ENCODE results near the gene ENAH.

The ENAH gene

GRCh38 chr1:225595974-225596551 lies 56.9 kb downstream of the ENAH start:
- DNase-seq: no peak
- no peak for TF ChIP-seq POLR2A (IDR thresholded peaks at IDR 0.05; ENCODE audit: low read length)
- no peak for TF ChIP-seq GATA1 (IDR thresholded peaks at IDR 0.05; ENCODE audit: low read depth, low read length)

GRCh38 chr1:225595452-225595851 lies 57.5 kb downstream of the ENAH start:
- TF ChIP-seq GATA1 (IDR thresholded peaks at IDR 0.05; ENCODE audit: low read depth, low read length) (no peak), POLR2A (IDR thresholded peaks at IDR 0.05; ENCODE audit: low read length) (no peak)
- no peak for DNase-seq

DNA sequence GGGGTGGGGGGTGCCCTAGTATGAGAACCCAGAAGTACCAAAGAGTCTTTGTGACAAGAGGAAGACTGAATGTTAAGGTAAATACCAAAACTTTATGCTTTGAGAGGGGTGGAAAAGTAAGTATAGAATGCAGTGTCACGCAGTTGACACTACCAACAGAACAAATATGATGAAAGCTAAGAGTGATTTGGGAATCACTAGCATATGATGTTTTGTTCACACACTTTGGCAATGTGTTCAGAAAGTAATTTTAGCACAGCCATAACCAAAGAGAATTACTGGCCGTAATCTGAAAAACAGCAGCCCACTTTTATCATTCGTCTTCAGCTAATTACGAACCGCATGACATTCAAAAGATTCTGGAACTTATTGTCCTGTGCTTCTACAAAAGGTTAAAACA lies 59.5 kb downstream of the ENAH start:
- DNase-seq: no peak

DNA sequence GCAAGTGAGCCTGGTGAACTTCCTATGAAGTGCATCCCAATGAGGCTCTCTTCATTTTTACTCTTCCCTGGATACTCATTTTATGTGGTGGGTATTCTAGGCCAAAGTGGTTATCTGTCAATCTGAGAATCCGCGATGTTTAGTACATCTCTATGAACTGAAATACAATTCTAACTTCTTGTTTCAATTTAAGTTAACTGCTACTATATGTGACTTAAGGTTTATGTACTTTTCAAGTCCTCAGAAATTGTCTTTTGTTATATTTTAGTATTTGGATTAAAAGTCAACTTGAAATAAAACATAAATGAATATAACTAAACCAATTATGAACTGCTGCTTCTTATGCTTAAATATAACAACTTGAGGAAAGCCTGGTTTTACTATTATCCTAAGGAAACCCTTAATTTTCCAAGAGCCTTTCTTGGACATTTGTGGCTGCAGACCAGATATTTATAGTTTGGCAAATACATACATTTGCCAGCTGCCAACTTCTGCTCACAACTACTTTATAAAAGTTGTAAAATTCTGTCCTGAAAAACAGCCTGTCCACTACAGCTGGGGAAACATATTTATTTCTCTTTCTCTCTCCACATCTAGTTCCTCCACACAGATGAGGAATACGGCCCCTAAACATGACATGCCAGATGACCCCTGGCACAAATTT lies 60.4 kb downstream of the ENAH start:
- no peak for TF ChIP-seq POLR2A (IDR thresholded peaks at IDR 0.05; ENCODE audit: low read length)
- TF ChIP-seq GATA1 (IDR thresholded peaks at IDR 0.05; ENCODE audit: low read depth, low read length): no peak
- DNase-seq: no peak

More for the DNA sequence above, 59.5 kb downstream of the ENAH start:
- TF ChIP-seq POLR2A (IDR thresholded peaks at IDR 0.05; ENCODE audit: low read length) (no peak), GATA1 (IDR thresholded peaks at IDR 0.05; ENCODE audit: low read depth, low read length) (no peak)

GRCh38 chr1:225587310-225587709 lies 65.6 kb downstream of the ENAH start:
- no peak for TF ChIP-seq GATA1 (IDR thresholded peaks at IDR 0.05; ENCODE audit: low read depth, low read length)
- TF ChIP-seq POLR2A (IDR thresholded peaks at IDR 0.05; ENCODE audit: low read length): no peak
- DNase-seq: no peak

GRCh38 chr1:225581186-225581585 lies 71.7 kb downstream of the ENAH start:
- TF ChIP-seq GATA1 (IDR thresholded peaks at IDR 0.05; ENCODE audit: low read depth, low read length): no peak
- no peak for TF ChIP-seq POLR2A (IDR thresholded peaks at IDR 0.05; ENCODE audit: low read length)

GRCh38 chr1:225580238-225581099 lies 72.5 kb downstream of the ENAH start:
- TF ChIP-seq POLR2A (IDR thresholded peaks at IDR 0.05; ENCODE audit: low read length) (no peak), GATA1 (IDR thresholded peaks at IDR 0.05; ENCODE audit: low read depth, low read length) (no peak)
- no peak for DNase-seq

More at GRCh38 chr1:225581186-225581585, 71.7 kb downstream of the ENAH start:
- no peak for DNase-seq

GRCh38 chr1:225578251-225578977 lies 74.5 kb downstream of the ENAH start:
- DNase-seq: no peak
- no peak for TF ChIP-seq POLR2A (IDR thresholded peaks at IDR 0.05; ENCODE audit: low read length)
- no peak for TF ChIP-seq GATA1 (IDR thresholded peaks at IDR 0.05; ENCODE audit: low read depth, low read length)

DNA sequence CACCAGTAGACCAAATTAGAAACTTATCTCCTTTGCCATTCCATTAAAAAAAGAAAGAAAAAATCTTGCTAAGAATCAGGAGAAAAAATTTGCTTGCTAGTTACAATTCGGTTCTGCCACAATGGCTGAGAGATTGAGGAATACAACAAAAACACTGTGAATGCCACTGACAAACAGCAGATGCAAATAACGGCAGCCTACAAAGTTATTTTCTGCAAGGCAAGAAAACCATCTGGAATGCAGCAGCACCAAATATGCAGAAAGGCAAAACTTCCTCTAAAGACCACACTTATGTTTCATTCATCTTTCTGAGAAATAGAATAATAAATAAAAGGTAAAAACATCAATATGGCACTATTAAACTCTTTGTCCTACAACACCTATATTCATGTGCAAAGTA lies 75.7 kb downstream of the ENAH start:
- no peak for DNase-seq
- TF ChIP-seq POLR2A (IDR thresholded peaks at IDR 0.05; ENCODE audit: low read length) (no peak), GATA1 (IDR thresholded peaks at IDR 0.05; ENCODE audit: low read depth, low read length) (no peak)

GRCh38 chr1:225573216-225573615 lies 79.7 kb downstream of the ENAH start:
- TF ChIP-seq POLR2A (IDR thresholded peaks at IDR 0.05; ENCODE audit: low read length): no peak
- TF ChIP-seq GATA1 (IDR thresholded peaks at IDR 0.05; ENCODE audit: low read depth, low read length): no peak

DNA sequence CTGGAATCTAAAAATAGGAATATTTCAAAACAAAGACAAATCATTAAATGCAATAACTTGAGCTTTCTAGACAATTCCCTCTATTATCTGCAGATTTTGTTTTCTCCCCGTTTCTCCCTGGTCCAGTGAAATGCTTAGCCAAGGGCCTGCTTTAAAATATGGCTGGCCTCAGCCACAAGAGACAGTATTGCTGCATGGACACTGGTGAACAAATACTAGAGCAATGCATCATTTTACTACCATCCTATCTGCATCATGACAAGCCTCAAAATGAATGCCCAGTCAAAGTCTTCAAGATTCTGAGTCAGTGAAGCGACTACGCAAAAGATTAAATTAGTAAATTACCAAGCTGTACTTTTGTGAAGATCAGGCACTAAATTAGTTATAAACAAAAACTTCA lies 80.5 kb downstream of the ENAH start:
- TF ChIP-seq GATA1 (IDR thresholded peaks at IDR 0.05; ENCODE audit: low read depth, low read length): no peak
- no peak for TF ChIP-seq POLR2A (IDR thresholded peaks at IDR 0.05; ENCODE audit: low read length)
- no peak for DNase-seq

More at GRCh38 chr1:225573216-225573615, 79.7 kb downstream of the ENAH start:
- no peak for DNase-seq

DNA sequence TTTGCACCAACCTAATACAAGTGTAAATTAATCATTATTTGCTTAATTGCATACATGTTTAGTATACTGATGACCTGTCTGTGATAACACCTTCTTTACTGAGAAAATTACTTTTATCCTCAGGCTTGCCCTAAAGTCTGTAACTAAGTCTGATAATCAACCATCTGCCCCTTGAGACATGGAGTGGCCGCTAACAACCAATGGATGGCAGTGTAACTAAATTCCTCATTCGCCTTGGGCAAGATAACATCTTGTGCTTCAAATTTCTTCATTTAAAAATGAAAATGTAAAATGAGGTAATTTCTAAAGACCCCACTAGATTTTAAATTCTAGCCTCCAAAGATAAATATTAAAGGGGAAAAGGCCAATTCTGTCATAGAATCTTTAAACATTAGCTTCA lies 85.1 kb downstream of the ENAH start:
- peak; percentile 15 to 19 for DNase-seq
- TF ChIP-seq POLR2A (IDR thresholded peaks at IDR 0.05; ENCODE audit: low read length) (no peak), GATA1 (IDR thresholded peaks at IDR 0.05; ENCODE audit: low read depth, low read length) (no peak)

DNA sequence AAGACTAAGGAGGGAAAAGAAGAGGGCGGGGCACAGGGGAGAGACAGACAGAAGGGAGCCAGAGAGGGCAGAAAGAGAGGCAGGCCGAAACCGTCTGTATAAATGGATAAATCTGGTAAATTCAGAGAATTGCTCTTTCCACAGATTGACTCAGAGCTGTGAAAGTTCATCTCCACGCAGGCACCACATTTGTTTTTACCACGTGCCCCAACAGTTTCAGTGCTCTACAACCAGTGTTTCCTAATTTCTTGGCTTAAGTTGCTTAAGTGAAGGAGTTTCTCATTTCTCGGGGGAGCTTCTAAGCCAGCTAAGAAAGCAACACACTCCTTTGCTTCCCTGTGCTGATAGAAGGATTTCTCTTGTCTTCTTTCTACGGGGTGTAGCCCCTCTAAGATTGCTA lies 87.1 kb downstream of the ENAH start:
- TF ChIP-seq GATA1 (IDR thresholded peaks at IDR 0.05; ENCODE audit: low read depth, low read length) (no peak), POLR2A (IDR thresholded peaks at IDR 0.05; ENCODE audit: low read length) (no peak)
- DNase-seq: no peak

DNA sequence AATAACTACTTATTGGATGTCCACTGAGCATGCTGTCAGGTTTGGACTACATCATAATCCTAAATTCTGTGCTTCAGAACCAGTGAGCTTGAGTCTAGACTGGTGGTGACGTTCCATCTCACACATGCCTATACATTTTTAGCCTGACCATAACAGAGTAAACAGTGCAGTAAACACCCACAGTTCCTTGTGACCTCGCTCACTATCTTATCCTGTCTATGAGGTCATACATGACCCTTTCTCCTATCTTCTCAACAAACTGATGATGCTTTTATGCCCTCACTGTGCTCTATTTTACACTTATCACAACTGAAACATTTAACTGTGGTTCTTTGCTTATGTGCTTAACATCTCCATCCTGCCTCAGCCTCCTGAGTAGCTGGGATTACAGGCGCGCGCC lies 91.2 kb downstream of the ENAH start:
- no peak for DNase-seq

More for the DNA sequence above, 91.2 kb downstream of the ENAH start:
- no peak for TF ChIP-seq GATA1 (IDR thresholded peaks at IDR 0.05; ENCODE audit: low read depth, low read length)
- TF ChIP-seq POLR2A (IDR thresholded peaks at IDR 0.05; ENCODE audit: low read length): no peak

Data from erythroblast (primary cell).